Activated naive CD4-positive, alpha-beta T cell treated with anti-CD3 and anti-CD28 coated beads for 36 hours (primary cell): Measurements from ENCODE around the gene LSM3. TPM values are rescaled to one million over a fixed set of nuclear protein-coding genes. Genes with fewer than 3 reads are reported as not detected.

ENCODE experiments used
- CTCF ChIA-PET: fragments of 350-600 bp; sonication (Branson Sonifier 250); formaldehyde crosslinking; loops from one replicate; lab custom pipeline; 2021; ENCODE audit warnings: antibody characterized with exemption; lab: Charles Lee
- DNase-seq: peaks from one replicate; pipeline ENCODE4 v3.0.0-alpha.2; 2020
- H3K27ac Mint-ChIP-seq: one replicate; pipeline ENCODE4 v1.8.0; 2021; ENCODE audit warnings: mild to moderate bottlenecking, mixed read lengths
- H3K27me3 Mint-ChIP-seq: one replicate; pipeline ENCODE4 v1.8.0; 2021; ENCODE audit warnings: low read depth, mixed read lengths
- H3K36me3 Mint-ChIP-seq: one replicate; pipeline ENCODE4 v1.8.0; 2021; ENCODE audit warnings: low read depth, mixed read lengths
- H3K4me1 Mint-ChIP-seq: one replicate; pipeline ENCODE4 v1.8.0; 2021; ENCODE audit warnings: low read depth, mixed read lengths
- H3K4me3 Mint-ChIP-seq: one replicate; pipeline ENCODE4 v1.8.0; 2021; ENCODE audit warnings: mild to moderate bottlenecking, moderate library complexity, mixed read lengths
- H3K9me3 Mint-ChIP-seq: one replicate; pipeline ENCODE4 v1.8.0; 2021; ENCODE audit warnings: mixed read lengths
- intact Hi-C: fragments of 100-400 bp; cut with micrococcal nuclease; formaldehyde crosslinking; loops from one replicate; pipeline ENCODE4 v1.15.1; 2023
- total RNA-seq, 2 experiments: library from RNA; stranded (reverse); gene quantifications; one replicate each; pipeline ENCODE4 v1.2.3, GENCODE V29; 2021

The LSM3 gene
- total RNA-seq, 2 experiments from 2014 or later = 26.1 to 26.2 TPM

DNA sequence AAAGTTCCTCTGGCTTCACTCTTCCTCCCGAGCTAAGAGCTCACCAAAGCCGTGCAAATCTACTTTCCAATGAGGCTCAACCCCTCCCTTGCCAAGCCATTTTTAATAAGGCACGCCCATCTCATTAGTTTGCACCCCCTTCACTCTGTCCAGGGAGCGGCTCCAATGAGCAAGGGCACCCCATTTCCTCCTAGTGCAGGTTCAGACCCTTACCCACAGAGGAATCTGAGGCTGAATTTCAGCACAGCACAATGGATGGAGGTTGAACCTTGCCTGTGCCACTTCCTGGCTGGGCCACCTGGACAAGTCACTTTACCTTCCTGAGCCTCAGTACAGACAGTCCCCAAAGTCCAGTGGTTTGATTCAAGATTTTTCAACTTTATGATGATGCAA is 25.7 kb upstream of the LSM3 start:
- intact Hi-C loops = no loop called here
- H3K4me1 Mint-ChIP-seq = peaks cover 8% of the 10 kb centered on the region
- peaks cover 23% of the 10 kb centered on the region for H3K36me3 Mint-ChIP-seq
- CTCF ChIA-PET = interaction anchor here (0.6 to 1.2 kb wide), 2 partner anchors 101 to 802 kb away, joined by 3 to 4 read pairs; no protein-coding TSS in a partner anchor
- H3K27ac Mint-ChIP-seq = no peak overlapping the region
- no peaks in the 10 kb centered on the region for H3K27me3 Mint-ChIP-seq
- no peak overlapping the region for H3K4me3 Mint-ChIP-seq
- DNase-seq = no peak
- H3K9me3 Mint-ChIP-seq = no peaks in the 10 kb centered on the region

DNA sequence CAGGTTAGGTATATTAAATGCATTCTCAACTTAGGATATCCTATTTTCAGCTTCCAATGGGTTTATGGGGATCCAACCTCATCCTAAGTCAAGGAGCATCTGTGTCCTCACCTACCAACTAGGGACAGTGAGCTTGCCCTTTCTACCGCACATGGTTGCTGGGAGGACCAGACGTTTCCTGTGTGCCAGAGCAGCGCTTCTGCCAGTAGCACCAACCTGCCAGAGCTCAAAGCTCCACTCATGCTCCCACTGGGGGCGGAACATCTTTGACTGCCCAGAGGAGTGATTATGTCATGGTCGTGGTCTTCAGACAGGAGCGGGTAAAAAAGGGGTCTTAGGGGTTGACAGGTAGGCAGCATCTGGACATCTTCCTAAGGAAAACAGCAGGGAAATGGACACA is 25.0 kb upstream of the LSM3 start:
- CTCF ChIA-PET = interaction anchor here (0.7 to 1.2 kb wide), 2 partner anchors 101 to 477 kb away, joined by 3 read pairs; no protein-coding TSS in a partner anchor
- peaks cover 30% of the 10 kb centered on the region for H3K36me3 Mint-ChIP-seq
- intact Hi-C loops = no loop called here
- no peak for DNase-seq
- no peak overlapping the region for H3K4me3 Mint-ChIP-seq
- H3K27ac Mint-ChIP-seq = no peak overlapping the region
- H3K27me3 Mint-ChIP-seq = no peaks in the 10 kb centered on the region
- H3K4me1 Mint-ChIP-seq = peaks cover 8% of the 10 kb centered on the region
- no peaks in the 10 kb centered on the region for H3K9me3 Mint-ChIP-seq

DNA sequence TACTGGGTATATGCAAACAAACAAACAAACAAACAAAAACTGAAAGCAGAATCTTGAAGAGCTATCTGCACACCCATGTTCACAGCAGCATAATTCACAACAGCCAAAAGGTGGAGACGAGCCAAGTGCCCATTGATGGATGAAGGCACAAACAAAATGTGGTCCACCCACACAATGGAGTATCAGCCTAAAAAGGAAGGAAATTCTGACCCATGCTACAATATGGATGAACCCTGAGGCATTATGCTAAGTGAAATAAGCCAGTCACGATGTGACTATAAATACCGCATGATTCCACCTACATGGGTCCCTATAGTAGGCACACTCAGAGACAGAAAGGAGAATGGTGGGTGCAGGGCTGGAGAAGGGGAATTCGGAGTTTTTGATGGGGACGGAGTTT is 24.3 kb upstream of the LSM3 start:
- no peaks in the 10 kb centered on the region for H3K27me3 Mint-ChIP-seq
- no peak overlapping the region for H3K4me3 Mint-ChIP-seq
- peaks cover 8% of the 10 kb centered on the region for H3K4me1 Mint-ChIP-seq
- H3K36me3 Mint-ChIP-seq = peaks cover 34% of the 10 kb centered on the region
- H3K9me3 Mint-ChIP-seq = no peaks in the 10 kb centered on the region
- no peak for DNase-seq
- H3K27ac Mint-ChIP-seq = no peak overlapping the region
- CTCF ChIA-PET = no interaction called here
- intact Hi-C loops = no loop called here

GRCh38 chr3:14154895-14155440 is 23.6 kb upstream of the LSM3 start:
- H3K27me3 Mint-ChIP-seq = no peaks in the 10 kb centered on the region
- no peak overlapping the region for H3K27ac Mint-ChIP-seq
- peaks cover 8% of the 10 kb centered on the region for H3K4me1 Mint-ChIP-seq
- peaks cover 36% of the 10 kb centered on the region for H3K36me3 Mint-ChIP-seq
- no peak for DNase-seq
- no peak overlapping the region for H3K4me3 Mint-ChIP-seq
- intact Hi-C loops = no loop called here
- CTCF ChIA-PET = no interaction called here
- no peaks in the 10 kb centered on the region for H3K9me3 Mint-ChIP-seq

DNA sequence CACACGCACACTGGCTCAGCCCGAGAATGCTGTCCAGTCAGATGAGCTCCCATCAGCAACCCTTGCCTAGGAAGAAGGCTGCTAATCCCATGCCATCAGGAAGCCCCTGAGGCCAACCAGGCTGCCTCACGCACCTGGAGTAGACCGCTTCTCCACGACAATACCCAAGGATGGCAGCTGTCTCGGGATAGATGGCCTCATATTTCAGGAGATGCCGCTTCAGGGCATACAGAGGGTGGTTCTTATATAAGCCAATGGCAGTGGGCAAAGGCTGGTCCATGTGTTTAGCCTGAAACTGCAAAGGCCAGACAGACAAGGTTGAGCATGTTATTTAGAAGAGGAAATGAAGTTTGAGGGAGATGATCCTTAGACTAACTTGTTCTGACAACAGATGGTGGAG is 22.4 kb upstream of the LSM3 start:
- no peak overlapping the region for H3K27ac Mint-ChIP-seq
- peaks cover 9% of the 10 kb centered on the region for H3K4me1 Mint-ChIP-seq
- peaks cover 48% of the 10 kb centered on the region for H3K36me3 Mint-ChIP-seq
- no peak for DNase-seq
- intact Hi-C loops = no loop called here
- H3K27me3 Mint-ChIP-seq = no peaks in the 10 kb centered on the region
- CTCF ChIA-PET = interaction anchor here (0.7 to 1.0 kb wide), 2 partner anchors 12 to 48 kb away, joined by 3 read pairs; no protein-coding TSS in a partner anchor
- H3K4me3 Mint-ChIP-seq = no peak overlapping the region
- no peaks in the 10 kb centered on the region for H3K9me3 Mint-ChIP-seq

GRCh38 chr3:14156843-14157561 is 21.6 kb upstream of the LSM3 start:
- H3K4me1 Mint-ChIP-seq = peaks cover 9% of the 10 kb centered on the region
- no peak overlapping the region for H3K4me3 Mint-ChIP-seq
- H3K27ac Mint-ChIP-seq = no peak overlapping the region
- intact Hi-C loops = no loop called here
- CTCF ChIA-PET = interaction anchor here (1.0 kb wide), 1 partner anchor 47 kb away, joined by 3 read pairs; no protein-coding TSS in a partner anchor
- H3K27me3 Mint-ChIP-seq = no peaks in the 10 kb centered on the region
- DNase-seq = no peak
- H3K36me3 Mint-ChIP-seq = peaks cover 56% of the 10 kb centered on the region
- H3K9me3 Mint-ChIP-seq = peaks cover 5% of the 10 kb centered on the region

DNA sequence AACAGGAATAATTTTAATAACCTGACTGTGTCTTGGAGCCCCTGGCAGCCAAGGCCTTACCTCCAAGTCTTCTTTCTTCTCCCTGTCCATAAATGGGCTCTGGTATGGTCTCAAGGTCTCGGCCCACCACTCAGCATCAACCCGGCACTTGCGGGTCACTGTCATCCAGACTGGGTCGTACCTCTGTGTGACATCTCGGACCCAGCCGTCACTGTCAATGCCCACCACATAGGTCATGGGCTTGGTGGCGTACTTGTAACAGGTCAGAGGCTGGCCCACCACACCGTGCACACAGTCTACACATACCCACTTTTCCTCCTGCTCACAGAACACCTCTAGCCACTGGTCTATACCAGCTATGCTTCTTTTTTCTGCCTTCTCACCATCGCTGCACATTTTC is 20.7 kb upstream of the LSM3 start:
- no peak overlapping the region for H3K27ac Mint-ChIP-seq
- peaks cover 12% of the 10 kb centered on the region for H3K9me3 Mint-ChIP-seq
- intact Hi-C loops = no loop called here
- peaks cover 9% of the 10 kb centered on the region for H3K4me1 Mint-ChIP-seq
- DNase-seq = no peak
- CTCF ChIA-PET = no interaction called here
- no peak overlapping the region for H3K4me3 Mint-ChIP-seq
- H3K36me3 Mint-ChIP-seq = peaks cover 66% of the 10 kb centered on the region
- H3K27me3 Mint-ChIP-seq = no peaks in the 10 kb centered on the region

DNA sequence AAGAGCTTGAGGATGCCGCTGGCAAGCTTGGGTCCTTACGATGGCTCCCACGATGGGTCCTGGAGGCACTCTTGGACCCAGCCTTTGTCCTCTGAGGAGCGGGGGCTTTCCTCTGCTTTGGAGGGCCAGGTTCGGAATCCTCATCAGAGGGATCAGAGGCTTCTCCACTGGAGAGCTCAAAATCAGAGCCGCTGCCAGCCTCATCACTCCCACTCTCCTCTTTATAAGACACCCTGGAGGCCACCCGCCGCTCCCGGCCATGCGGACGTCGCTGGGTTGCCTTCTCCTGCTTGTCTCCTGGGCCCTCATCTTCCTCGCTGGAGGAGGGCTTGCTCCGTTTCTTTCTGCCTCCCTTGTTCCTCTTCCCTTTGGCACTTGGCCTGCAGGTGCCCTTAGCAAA is 20.2 kb upstream of the LSM3 start:
- DNase-seq = no peak
- peaks cover 12% of the 10 kb centered on the region for H3K9me3 Mint-ChIP-seq
- CTCF ChIA-PET = no interaction called here
- H3K36me3 Mint-ChIP-seq = peaks cover 70% of the 10 kb centered on the region
- H3K27me3 Mint-ChIP-seq = no peaks in the 10 kb centered on the region
- peaks cover 9% of the 10 kb centered on the region for H3K4me1 Mint-ChIP-seq
- H3K4me3 Mint-ChIP-seq = no peak overlapping the region
- no peak overlapping the region for H3K27ac Mint-ChIP-seq
- intact Hi-C loops = no loop called here

- CTCF ChIA-PET = no interaction called here
- no peaks in the 10 kb centered on the region for H3K27me3 Mint-ChIP-seq
- peaks cover 76% of the 10 kb centered on the region for H3K36me3 Mint-ChIP-seq
- peaks cover 9% of the 10 kb centered on the region for H3K4me1 Mint-ChIP-seq
- H3K9me3 Mint-ChIP-seq = peaks cover 12% of the 10 kb centered on the region
- no peak overlapping the region for H3K27ac Mint-ChIP-seq
- no peak for DNase-seq
- no peak overlapping the region for H3K4me3 Mint-ChIP-seq
- intact Hi-C loops = no loop called here
Measured at GRCh38 chr3:14159426-14159825, 19.2 kb upstream of the LSM3 start.

DNA sequence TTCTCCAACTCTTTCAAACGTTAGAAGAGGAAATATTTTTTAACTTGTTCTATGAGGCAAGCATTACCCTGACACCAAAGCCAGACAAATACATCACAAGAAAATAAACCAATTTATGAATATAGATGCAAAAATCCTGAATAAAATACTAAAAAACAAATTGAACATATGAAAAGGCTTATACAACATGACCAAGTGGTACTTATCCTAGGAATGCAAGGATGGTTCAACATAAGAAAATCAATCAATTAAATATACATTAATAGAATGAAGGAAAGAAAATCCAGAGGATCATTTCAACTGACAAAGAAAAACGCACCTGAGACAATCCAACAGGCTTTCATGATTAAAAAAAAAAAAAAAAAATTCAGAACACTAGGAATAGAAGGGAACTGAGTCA is 17.3 kb upstream of the LSM3 start:
- no peak overlapping the region for H3K4me3 Mint-ChIP-seq
- H3K27ac Mint-ChIP-seq = no peak overlapping the region
- intact Hi-C loops = no loop called here
- CTCF ChIA-PET = no interaction called here
- peaks cover 84% of the 10 kb centered on the region for H3K36me3 Mint-ChIP-seq
- peaks cover 7% of the 10 kb centered on the region for H3K4me1 Mint-ChIP-seq
- peaks cover 12% of the 10 kb centered on the region for H3K9me3 Mint-ChIP-seq
- no peaks in the 10 kb centered on the region for H3K27me3 Mint-ChIP-seq
- no peak for DNase-seq

DNA sequence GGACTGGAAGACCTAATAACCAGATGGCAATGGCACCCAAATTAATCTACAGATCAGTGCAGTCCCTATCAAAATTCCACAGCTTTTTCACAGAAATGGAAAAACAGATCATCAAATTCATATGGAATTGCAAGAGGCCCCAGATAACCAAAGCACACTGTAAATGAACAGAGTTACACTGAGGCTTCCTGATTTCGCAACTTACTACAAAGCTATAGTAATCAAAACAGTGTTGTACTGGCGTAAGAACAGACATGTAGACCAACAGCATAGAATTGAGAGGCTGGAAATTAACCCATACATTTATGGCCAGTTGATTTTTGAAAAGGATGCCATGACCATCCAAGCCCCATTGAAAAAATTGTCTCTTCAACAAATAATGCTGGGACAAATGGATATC is 16.4 kb upstream of the LSM3 start:
- no peak overlapping the region for H3K4me3 Mint-ChIP-seq
- H3K27me3 Mint-ChIP-seq = no peaks in the 10 kb centered on the region
- H3K27ac Mint-ChIP-seq = no peak overlapping the region
- peaks cover 12% of the 10 kb centered on the region for H3K9me3 Mint-ChIP-seq
- CTCF ChIA-PET = no interaction called here
- H3K4me1 Mint-ChIP-seq = peaks cover 1% of the 10 kb centered on the region
- peaks cover 83% of the 10 kb centered on the region for H3K36me3 Mint-ChIP-seq
- intact Hi-C loops = no loop called here
- no peak for DNase-seq

DNA sequence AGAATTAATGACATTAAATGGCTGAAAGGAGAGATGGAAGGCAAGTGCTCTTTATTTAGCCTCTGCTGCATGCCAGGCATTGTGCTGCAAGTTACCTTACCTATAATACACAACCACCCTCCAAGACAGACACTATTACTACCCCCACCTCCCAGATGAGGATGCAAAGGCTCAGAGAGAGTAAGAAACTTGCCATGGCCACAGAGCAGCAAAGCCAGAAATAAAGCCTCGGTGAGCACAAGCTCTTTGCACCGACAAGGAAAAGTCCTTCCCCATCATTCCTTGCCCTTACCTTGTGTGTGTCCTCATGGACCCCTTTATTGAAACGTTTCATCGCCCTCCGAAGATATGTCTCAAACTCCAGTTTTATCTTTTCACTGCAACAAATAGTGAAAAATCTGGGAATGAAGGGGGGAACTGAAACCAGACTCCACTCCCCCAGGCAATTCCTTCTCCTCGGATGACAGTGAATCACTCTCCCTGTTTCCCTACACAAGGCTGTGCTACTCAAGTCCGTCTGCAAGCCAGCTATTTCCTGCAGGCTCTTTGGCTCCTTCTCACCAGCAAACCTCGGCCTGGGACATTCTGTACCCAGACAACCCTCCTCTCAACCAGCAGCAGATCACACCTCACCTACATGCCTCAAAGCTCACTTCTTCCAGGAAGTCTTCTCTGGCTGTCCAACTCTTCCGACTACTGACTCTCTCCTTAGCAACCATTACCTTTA is 11.6 kb upstream of the LSM3 start:
- intact Hi-C loops = no loop called here

More for the DNA sequence above, 11.6 kb upstream of the LSM3 start:
- Mint-ChIP-seq H3K9me3 (peaks cover 7% of the 10 kb centered on the region), H3K4me1 (peaks cover 13% of the 10 kb centered on the region), H3K4me3 (no peak overlapping the region), H3K36me3 (peaks cover 82% of the 10 kb centered on the region), H3K27ac (no peak overlapping the region), H3K27me3 (no peaks in the 10 kb centered on the region)
- CTCF ChIA-PET = no interaction called here
- DNase-seq = no peak
